Activated CD4-positive, alpha-beta T cell treated with anti-CD3 and anti-CD28 coated beads for 24 hours (primary cell): Measurements from ENCODE around the gene COMMD3.
"Not testable (repeated sequence)": the region's sequence is repeated elsewhere in the genome, so short reads cannot be mapped to it uniquely, and the experiment has no call there.

Source experiments
- DNase-seq, 2 donors: peaks; one replicate each; pipeline ENCODE4 v3.0.0-alpha.2; 2020; ENCODE audit warnings: low read depth in 2 of 2

The COMMD3 gene

DNA sequence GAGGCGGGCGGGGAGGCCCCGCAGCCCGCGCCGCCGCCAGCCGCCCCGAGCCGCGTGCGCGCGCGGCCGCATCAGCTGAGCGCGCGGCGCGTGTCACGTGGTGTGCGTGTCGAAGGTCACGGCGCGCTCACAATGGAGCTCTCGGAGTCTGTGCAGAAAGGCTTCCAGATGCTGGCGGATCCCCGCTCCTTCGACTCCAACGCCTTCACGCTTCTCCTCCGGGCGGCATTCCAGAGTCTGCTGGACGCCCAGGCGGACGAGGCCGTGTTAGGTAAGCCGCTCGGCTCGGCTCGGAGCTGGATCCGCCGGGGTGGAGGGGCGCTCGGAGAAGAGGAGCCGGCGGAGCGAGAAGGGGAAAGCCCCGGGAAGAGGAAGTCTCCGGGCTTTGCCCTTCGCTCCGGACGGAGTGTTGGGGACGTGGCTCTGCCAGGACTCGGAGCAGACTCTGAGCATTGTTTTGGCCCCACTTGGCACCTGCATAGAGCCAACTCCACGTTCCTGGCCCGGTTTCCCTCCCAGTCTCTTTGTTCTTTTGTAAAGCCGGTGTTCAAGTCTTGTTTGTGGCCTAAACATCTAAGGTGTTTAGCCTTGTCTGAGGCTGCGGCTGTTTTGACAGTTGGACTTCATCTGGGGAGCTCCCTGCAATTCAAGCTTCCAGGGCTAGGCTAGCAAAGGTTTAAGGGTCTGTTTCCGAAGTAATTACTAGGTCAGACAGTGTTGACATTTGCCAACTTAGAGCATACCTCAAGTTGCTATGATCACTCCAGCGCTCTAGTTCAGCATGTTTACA lies at the start of gene COMMD3:
Gene COMMD3 (plus strand): TSS at position 103 of the 790 bp plus-strand sequence. CDS start 30 bp downstream, at position 133.
- peak; percentile 62 to 65 for DNase-seq

DNA sequence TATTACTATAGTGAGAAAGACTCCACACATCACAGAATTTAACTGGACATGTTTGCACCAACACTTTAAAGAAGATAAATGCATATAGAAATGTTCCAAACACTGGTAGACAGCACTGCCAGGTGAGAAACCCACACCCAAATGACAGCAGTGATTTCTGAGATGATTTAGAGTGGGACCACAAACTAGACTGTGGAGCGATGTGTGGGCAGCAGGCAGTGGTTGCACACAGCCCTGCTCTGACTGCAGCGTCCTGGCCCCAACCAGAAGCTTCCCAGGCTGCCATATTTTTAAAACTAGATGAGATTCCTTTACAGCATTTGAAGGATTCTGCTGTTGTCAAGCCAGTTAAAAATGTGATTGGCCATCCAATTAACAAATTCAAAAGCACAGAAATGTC lies 47.7 kb upstream of the COMMD3 start:
- no peak for DNase-seq

DNA sequence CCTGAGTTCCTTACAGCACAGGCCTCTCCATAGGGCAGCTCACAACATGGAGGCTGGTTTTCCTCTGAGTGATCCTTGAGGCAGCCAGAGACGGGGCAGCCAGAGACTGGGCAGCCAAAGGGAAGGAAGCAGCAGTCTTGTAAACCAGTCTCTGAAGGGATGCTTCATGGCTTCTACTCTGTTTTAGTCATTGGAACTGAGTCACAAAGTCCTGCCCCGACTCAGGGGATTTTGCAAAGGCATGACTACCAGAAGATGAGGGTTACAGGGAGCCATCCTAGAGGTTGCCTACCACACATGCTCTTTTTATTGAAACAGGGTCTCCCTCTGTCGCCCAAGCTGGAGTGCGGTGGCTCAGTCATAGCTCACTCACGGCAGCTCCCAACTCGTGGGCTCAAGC lies 44.4 kb upstream of the COMMD3 start:
- no peak for DNase-seq

DNA sequence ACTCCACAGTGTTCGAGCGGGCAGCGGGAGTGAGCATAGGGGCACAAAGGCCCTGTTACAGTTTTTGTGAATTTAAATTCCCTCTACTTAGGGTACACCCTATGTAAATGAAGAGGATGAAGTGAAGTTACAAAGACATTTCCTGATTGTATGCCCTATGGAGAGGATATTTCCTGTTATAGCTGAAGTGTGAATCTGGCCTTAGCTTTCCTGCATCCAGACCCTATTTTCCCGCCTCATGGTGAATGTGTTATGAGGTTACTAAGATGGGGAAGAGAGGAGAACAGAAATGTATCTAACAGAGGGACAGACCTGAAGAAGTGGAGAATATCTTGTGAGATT lies 37.8 kb upstream of the COMMD3 start:
- no peak for DNase-seq

DNA sequence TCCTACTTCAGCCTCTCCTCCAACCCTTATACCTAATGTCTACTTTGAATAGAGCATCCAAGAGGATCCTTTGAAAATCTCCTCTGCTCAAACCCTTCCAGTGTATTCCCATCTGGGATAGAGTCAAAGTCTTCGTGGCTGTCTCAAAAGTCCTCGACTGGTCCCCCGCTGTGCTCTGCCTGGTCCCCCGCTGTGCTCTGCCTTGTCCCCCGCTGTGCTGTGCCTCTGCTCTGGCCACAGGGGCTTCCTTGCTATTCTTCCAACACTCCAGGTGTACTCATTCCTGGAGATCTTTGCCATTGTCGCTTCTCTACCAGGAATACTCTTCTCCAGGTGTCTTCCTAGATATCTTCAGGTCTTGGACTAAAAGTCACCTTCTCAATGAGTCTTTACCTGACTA lies 36.1 kb upstream of the COMMD3 start:
- DNase-seq, result no peak

DNA sequence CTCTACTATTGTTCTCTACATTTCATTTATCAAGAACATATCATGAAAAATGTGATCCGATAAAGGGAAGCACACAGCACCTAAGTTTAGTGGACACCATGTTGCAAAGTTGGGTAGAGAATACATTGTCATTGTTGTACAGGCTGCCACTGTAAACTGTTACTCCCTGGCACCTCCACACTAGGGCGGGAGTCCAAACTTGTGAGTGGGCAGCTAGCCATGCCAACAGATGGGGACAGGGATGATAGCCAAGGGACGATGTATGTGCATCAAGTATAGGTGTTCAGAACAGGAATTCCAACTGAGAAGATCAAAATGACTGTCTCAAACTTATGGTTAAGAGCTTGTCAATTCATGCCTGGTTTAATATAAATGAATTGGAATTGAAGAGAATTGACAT lies 31.1 kb upstream of the COMMD3 start:
- DNase-seq, result no peak

DNA sequence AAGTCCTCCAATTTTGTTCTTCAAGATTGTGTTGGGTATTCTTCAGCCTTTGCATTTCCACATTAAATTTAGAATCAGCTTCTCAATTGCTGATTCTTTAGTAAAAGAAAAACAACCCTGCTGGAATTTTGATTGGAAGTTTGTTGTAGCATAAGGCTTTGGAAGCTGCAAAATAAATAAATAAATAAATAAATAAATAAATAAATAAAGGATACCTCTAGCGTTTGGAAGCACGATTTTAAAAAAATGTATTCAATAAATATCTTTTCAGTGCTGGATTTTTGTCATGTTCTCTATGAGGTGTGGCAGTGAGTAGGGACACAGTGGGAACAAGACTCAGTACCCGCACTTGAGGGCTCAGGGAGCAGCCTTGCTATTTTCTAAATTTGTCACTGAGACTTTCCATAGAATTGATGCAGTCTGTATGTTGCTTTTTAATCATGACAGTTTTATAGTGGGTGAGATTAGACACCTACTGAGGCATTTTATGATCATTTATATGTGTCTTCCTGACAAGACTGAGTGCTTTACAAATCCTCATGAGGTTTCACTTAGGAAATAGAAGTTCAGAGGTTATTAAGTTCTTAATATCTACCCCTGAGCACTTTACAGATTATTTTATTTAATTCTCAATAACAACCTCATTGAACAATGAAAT lies 22.3 kb upstream of the COMMD3 start:
- no peak for DNase-seq

DNA sequence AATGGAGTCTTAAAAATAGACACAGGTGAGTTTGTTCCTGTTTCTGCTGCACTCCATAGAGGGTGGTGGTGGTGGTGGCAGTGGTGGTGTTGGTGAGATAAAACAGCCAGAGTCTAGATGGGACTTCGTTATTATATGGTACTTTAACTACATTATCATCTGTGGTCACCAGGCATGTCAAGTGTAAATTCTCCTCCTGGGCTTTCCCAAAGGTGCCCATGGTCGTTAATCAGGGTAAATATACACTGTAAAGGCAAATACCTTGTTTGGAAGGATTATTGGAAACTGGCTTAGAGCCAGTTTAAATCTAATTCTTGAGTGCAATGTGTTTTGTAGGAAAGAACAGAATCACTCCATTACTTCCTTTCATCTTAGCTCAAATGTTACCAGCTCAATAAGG lies 21.5 kb upstream of the COMMD3 start:
- DNase-seq, result no peak

DNA sequence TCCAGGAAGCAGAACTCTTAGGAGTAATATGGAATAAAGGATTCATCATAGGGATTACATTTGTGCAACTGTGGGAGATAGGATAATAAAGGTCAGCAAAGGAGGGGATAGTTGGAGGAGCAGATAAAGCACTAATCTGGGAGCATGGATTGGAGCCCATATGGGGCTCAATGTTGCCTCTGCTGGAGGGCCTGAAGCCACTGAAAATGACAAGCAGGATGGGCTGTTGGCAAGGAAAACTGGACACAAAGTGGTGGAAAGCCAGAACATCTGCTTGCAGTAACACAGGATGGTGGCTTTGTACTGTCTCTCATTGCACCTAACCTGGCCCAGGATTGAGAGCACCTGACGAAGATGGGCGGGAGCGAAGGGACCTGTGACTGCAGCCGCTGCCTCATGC lies 15.0 kb upstream of the COMMD3 start:
- DNase-seq, result no peak

DNA sequence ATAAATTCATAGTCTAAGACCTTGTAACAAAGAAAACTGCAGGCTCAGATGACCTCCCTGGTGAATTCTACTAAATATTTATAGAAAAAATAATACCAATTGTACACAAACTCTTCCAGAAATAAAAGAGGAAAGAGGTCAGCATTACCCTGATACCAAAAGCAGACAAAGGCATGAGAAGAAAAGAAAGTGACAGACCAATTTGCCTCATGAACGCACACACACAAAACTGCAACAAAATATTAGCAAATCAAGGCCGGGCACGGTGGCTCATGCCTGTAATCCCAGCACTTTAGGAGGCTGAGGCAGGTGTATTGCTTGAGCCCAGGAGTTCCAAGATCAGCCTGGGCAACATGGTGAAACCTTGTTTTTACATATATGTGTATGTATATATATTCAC lies 12.7 kb upstream of the COMMD3 start:
- DNase-seq, result no peak

DNA sequence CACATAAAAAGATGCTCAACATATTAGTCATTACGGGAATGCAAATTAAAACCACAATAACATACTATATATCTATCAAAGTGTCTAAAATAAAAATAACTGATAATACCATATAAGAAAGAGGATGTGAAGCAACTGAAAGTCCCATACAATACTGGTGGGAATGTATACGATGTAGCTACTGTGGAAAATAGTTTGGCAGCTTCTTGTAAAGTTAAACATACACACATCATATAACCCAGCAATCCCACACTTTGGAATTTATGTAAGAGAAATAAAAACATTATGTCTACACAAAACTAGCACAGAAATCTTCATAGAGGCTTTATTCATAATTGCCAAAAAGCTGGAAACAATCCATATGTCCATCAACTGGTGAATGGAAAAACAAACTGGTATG lies 10.5 kb upstream of the COMMD3 start:
- DNase-seq, result no peak

DNA sequence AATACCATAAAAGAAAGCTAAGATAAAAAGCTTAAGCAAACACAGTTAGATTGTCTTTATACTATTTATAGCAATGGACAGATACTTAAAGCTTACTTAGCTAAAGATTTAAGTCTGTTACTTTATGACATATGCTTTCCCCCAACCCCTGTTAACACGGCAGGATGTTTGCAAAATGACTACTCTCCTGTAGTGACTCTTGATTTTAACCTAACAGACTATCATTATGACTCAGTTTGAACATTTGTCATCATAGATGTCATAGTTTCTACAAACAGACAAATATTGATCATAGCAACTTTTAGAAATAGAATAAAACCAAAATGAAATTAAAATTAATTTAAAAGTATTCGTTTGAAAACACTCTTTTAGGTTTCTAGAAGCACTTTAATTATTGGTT lies 7.8 kb upstream of the COMMD3 start:
- no peak for DNase-seq

DNA sequence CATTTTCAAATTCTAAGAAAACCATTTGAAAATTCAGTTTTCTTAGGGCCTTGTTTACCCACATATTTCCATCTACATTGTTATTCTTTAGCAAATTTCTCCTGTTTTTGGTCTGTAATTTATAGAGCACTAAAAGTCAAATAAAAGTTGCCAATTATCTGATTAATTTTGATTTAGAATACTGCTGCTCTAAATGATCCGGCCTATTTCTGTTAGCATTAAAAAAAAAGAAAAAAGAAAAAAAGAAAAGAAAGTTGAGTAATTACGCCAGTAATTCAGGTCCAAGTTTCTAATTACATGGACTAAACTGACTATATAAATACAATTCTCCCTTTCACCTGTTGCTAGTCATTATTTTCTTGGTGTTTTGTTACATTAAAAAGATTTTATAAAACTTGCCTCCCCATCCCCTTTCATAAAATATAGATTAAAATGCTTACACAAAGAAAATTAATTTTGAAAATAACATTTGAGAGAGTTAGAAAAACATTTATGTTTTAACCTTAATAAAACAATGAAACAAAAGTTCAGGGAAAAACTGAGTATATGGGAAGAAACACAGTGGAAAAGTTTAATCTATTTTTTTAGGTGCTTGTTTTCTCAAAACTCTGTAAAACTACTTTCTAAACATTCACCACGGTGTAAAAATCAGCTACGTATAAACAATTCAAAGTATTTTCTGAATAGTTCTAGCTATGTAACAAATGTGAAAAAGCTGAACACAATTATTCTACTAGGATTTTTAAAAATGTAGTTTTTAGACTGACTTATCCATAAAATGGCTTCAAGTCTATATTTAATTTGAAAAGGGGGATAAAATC lies 6.8 kb upstream of the COMMD3 start:
- DNase-seq, result no peak

DNA sequence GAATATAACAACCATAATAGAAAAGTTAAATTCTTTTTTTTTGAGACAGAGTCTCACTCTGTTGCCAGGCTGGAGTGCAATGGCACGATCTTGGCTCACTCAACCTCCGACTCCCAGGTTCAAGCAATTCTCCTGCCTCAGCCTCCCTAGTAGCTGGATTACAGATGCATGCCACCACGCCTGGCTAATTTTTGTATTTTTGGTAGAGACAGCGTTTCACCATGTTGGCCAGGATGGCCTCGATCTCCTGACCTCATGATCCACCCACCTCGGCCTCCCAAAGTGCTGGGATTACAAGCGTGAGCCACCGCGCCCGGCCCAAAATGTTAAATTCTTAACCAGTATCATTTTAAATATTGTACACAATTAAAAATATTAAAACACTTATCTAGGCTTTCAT lies 6.2 kb upstream of the COMMD3 start:
- not testable (repeated sequence) for DNase-seq

DNA sequence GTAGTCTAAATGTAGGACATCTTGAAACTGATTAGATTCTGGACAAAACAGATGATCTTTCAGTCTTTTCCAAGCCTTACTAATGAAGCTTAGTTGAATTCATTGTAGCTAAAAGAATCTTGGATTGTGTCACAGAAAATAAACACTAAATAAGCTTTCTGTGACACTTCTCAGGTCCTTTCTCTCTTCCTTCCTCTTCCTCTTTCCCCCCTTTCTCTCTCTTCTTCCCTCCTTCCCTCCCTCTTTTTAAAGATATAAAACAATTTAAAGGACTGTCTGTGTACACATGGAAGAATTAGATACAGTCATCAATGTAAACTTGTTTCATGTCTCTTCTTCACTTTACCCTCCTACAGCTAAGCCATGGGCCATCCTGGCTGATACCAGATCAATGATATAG lies 5.3 kb upstream of the COMMD3 start:
- DNase-seq, result no peak

DNA sequence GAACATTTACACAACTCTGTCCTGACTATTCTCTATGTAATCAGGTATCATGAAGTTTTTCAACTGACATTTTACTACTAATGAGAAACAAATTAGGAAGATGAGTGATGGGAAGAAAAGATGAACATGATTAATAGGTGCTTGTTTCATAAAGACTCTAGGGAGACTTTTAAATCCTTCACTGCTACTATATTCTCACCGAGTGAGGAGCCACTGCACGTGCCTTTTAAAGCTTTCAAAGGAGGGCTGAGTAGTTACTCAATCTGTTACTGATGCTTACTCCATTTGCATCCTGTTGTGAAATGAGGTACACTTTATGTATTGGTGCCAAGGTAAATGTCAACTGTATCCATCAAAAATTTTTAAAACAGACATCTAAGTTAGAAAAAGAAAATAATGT lies 1.3 kb upstream of the COMMD3 start:
- no peak for DNase-seq

DNA sequence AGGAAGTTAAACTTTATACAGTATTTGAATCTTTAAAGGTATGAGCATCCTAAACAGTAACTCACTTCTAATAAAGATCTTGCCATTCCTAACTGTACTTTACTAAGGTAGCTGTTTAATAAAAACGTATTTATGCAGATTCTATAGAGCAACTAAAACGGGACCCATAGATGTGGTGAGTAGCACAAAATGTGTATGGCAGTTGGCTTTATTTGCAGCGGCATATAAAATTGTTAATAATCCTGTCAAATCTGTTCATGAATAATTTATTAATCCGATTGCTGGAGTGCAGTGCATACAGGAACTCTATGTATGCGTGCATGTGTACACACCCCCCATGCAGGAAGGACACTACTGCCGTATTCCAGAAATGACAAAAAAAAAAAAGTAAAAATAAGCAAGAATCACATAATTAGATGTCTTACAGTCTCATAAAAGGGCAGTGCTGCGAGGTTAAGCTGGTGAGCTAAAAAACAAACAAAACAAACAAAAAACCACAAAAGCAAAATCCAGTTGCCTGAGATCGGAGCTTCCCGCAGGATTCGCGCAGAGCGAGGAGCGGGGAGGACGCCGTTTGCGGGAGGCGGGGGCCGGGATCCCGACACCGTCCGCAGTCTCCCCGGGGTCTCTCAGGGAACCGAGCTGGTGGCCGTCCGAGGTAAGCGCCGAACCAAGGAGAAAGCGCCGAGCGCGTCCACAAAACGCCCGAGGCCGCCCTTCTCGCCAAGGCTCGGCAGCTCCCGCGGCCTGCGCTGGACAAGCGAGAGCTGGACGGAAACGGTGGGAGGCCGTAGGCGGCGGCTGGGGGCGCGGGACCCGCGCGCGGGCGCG lies 518 bp upstream of the COMMD3 start:
- no peak for DNase-seq

DNA sequence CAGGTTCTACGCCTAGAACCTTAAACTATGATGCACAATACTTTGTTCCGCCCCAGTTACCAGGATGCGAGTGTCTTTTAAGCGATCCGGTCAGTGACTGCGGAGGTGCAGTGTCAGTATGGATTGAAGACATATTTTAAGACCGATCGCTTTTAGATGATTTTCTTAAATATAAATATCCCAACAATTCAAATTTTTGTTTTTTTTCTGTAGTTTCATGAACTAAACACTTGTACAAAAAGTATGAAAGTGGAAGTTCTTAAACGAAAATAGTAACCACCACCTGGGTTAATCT lies 835 bp downstream of the COMMD3 start:
- DNase-seq, result no peak

DNA sequence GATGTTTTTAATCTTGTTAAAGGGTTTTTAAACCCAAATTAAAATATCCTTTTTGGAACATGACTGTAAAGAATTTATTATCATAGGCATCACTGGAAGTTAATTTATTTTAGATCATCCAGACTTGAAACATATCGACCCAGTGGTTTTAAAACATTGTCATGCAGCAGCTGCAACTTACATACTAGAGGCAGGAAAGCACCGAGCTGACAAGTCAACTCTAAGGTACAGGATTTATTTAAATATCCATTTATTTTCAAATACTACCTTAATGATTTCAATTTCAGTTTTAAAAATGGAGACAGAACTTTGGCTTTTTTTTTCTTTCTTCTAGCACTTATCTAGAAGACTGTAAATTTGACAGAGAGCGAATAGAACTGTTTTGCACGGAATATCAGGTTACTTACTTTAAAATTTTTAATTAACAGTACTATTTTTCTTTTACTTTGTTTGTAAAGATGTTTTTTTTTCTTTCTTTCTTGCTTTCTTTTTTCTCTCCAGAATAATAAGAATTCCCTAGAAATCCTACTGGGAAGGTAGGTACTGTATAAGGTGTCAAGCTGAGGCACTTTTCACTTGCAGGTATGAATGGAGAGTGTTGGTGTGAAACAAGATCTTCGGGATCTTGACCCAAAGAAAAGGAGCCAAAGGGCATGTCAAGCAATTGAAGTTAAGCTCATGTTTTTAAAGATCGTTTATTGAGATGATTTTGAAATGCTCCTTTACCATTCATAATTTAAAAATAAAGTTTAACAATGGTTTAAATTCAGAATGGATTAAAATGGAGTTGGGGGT lies 1.8 kb downstream of the COMMD3 start:
- no peak for DNase-seq

DNA sequence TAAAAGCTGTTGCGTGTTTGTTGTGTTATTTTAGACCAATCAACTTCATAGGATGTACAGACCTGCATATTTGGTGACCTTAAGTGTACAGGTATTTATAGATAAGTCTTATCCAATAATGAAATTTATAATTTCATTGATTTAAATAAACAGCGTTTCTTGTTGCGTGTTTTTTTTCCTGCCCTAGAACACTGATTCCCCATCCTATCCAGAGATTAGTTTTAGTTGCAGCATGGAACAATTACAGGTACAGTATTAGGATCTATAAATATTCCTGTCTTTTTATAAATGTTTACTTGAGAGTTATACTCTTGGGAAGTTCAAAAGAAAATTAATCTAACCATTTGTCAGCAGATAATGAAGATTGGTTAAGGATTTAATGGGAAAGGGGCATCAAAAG lies 2.6 kb downstream of the COMMD3 start:
- DNase-seq, result no peak

DNA sequence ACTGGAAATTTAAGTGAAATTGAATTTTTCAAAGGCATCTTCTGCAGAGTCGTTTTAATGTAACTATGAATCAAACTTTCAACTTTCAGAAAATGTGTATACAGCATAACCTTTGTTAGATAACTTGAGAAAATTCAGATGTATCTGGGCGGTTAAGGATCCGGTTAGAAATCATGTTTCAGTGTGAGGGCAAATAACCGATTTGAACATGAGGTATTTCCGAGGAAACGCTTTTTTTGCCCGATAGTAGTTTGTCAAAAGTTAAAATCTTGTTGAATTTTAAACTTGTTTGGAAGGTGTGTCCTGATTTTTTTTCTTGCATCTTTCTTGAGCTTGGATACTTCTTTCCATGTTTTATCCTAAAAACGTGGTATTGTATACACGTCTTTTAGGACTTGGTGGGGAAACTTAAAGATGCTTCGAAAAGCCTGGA lies 3.4 kb downstream of the COMMD3 start:
- DNase-seq, result no peak
